T-helper 22 cell (primary cell): ENCODE measurements around the gene ZMAT2.
"Not testable (repeated sequence)": the region's sequence is repeated elsewhere in the genome, so short reads cannot be mapped to it uniquely, and the experiment has no call there.

Experiments
- DNase-seq: peaks from one replicate; pipeline ENCODE4 v3.0.0-alpha.2; 2020; ENCODE audit warnings: low read depth

Gene ZMAT2

GRCh38 chr5:140700177-140701144 lies at the start of gene ZMAT2:
Gene ZMAT2 (plus strand): TSS chr5:140700447. CDS start chr5:140700461, 14 bp downstream.
- peak; percentile 91 for DNase-seq

GRCh38 chr5:140658870-140659269 lies 41.4 kb upstream of the ZMAT2 start:
- no peak for DNase-seq

- DNase-seq, result not testable (repeated sequence)
Measured at GRCh38 chr5:140660371-140660770, 39.9 kb upstream of the ZMAT2 start.

- DNase-seq, result no peak
Measured at GRCh38 chr5:140664030-140664358, 36.3 kb upstream of the ZMAT2 start.

- peak; percentile 97 for DNase-seq
Measured at GRCh38 chr5:140664359-140665119, 35.7 kb upstream of the ZMAT2 start, which contains the start of gene WDR55. Gene WDR55 (plus strand): TSS chr5:140664904. CDS start chr5:140664913, 9 bp downstream.

GRCh38 chr5:140671035-140671434 lies 29.2 kb upstream of the ZMAT2 start:
- not testable (repeated sequence) for DNase-seq

- DNase-seq, result no peak
Measured at GRCh38 chr5:140671472-140672125, 28.6 kb upstream of the ZMAT2 start.

GRCh38 chr5:140672455-140673186 lies 27.6 kb upstream of the ZMAT2 start:
- no peak for DNase-seq

GRCh38 chr5:140673187-140673976 lies 26.9 kb upstream of the ZMAT2 start, which contains the start of gene DND1:
Gene DND1 (minus strand): TSS chr5:140673576. CDS start chr5:140673542, 34 bp downstream.
- no peak for DNase-seq

- DNase-seq, result no peak
Measured at GRCh38 chr5:140674211-140674610, 26.0 kb upstream of the ZMAT2 start.

GRCh38 chr5:140674629-140675028 lies 25.6 kb upstream of the ZMAT2 start:
- DNase-seq, result no peak

GRCh38 chr5:140677947-140678346 lies 22.3 kb upstream of the ZMAT2 start:
- no peak for DNase-seq

GRCh38 chr5:140678993-140679392 lies 21.3 kb upstream of the ZMAT2 start:
- no peak for DNase-seq

- DNase-seq, result no peak
Measured at GRCh38 chr5:140690376-140690932, 9.8 kb upstream of the ZMAT2 start.

GRCh38 chr5:140690941-140691924 lies 9.0 kb upstream of the ZMAT2 start, which contains the start of the genes HARS1 and HARS2:
Gene HARS1 (minus strand): TSS chr5:140691370. CDS start chr5:140691304, 66 bp downstream.
Gene HARS2 (plus strand): TSS chr5:140691455. CDS start chr5:140691649, 194 bp downstream.
- DNase-seq, result peak; percentile 79

- DNase-seq, result no peak
Measured at GRCh38 chr5:140694276-140694675, 6.0 kb upstream of the ZMAT2 start.

- no peak for DNase-seq
Measured at GRCh38 chr5:140696891-140697492, 3.3 kb upstream of the ZMAT2 start.

- DNase-seq, result no peak
Measured at GRCh38 chr5:140707812-140708211, 7.6 kb downstream of the ZMAT2 start.
